Stimulated activated CD4-positive, alpha-beta T cell treated with anti-CD3 and anti-CD28 coated beads, Interleukin-1b, Interleukin-23, amount 100 ng/mL, for 48 hours (primary cell): ENCODE results near the gene FLNA.

ENCODE experiments used
- DNase-seq: peaks from one replicate; pipeline ENCODE4 v3.0.0-alpha.2; 2020

FLNA gene

DNA sequence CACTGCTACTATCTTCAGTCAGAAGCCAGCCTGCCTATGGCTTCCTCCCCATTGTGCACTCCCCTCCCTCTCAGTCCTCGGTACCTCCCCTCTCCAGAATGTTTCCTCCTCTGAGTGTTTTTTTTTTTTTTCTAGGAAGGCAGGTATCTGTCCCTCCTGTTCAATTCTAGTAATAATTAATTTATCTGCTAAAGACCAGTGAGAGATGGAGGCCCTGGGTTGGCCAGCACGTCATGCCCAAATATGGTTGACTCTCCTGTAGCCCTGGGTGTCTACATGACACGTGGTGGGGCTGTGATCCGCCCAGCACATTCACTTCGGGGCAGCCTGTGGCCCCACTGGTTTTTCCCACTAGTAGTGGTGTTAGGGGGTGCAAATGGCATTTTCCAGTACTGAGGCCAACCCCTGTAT is 1.8 kb downstream of the FLNA start:
- DNase-seq = peak; percentile 40

GRCh38 chrX:154371789-154372300 is 2.6 kb downstream of the FLNA start:
- DNase-seq = no peak

- peak; percentile 93 for DNase-seq
These were observed 3.2 kb downstream of the FLNA start for GRCh38 chrX:154371017-154371788.

DNA sequence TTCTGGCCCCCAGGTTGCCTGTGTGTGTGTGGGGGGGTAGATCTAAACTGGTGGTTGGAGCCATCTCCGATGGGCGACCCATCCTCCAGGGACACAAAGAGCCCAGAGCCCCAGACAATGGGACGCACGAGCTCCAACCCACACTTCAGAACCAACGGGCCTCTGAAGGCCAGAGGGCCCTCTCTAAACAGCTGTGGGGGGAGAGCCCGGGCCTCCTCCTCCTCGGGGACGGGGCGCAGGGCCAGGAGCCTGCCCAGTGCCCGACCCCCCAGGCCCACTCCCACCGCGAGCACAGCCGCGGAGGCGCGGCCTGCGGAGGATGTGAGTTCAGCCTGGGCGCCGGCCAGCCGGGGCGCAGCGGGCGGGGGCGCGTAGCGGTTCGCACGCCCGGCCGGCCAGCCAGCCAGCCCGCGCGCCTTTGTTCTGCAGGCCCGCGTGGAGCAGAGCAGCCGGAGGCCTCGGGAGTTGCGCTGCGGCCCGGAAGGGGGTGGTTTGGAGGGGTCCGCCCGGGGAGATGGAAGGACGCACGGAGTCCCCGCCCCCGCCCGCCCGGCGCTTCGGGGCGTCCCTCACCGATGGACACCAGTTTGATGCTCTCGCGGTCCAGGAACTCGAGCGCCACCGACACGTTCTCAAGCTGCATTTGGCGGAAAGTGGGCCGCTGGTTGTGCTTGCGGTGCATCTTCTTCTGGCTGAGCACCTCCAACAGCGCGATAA is 4.0 kb downstream of the FLNA start:
- no peak for DNase-seq

DNA sequence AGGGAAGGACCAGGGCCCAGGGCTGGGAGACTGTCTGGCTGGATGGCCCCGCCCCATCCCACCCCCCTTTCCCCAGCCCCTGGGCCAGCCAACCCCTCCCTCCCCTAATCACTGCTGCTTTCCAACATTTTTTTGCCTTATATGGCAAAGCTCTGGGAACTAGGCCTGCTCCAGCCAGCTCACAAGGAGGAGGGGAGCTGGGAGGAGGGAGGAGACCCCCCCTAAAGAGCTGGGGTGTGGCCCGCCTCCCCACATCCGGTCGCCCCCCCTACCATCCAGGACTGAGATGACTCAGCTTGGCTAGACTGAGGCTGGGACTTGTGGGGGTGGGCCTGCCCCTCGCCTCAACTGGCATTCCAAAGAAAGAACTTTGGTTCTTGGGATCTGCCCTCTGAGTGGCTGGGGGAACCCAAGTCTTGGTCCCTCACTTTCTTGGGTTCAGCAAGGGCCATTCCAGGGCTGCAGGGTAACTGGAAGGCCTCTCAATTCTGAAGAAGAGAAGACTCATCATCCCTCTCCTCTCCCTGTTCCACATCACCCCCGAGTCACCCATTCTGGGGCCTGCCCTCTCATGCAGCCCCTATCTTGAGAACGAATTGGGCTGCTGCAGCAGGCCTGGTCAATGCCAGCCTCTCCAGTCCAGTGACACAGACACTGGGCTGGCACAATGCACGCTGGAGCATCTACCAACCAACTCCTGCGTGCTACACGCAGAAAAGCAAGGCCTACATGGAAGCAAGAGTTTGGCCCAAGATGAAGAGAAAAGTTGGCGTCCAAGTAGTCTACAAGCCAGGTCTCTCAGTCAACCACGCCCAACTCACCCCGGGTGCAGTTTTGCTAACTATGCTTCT is 4.8 kb downstream of the FLNA start:
- DNase-seq = peak; percentile 69

- peak; percentile 93 for DNase-seq
These were observed 5.6 kb downstream of the FLNA start for GRCh38 chrX:154368630-154369448.

GRCh38 chrX:154367474-154368308 is 6.7 kb downstream of the FLNA start:
- no peak for DNase-seq

DNA sequence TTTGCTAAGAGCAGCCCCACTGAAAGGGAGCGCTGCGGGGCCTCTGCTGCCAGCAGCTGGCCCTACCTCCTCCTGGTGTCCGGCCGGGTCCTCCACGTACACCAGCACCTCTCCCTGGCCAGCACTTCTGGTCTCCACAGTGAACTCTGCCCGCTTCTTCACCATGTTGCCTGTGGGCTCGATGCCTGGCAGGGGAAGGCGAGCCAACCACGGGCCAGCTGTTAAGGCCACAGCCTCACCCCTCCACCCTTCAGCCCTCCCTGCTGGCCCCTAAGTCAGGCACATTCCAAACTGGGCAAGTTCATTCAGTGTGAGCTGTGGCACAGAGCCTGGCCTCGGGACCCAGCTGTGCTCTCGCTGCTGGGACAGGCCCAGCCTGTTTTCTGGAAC is 7.8 kb downstream of the FLNA start:
- no peak for DNase-seq

- no peak for DNase-seq
These were observed 8.3 kb downstream of the FLNA start for GRCh38 chrX:154365997-154366665.

GRCh38 chrX:154365052-154365600 is 9.3 kb downstream of the FLNA start:
- DNase-seq = no peak

- DNase-seq = no peak
These were observed 10.6 kb downstream of the FLNA start for GRCh38 chrX:154363706-154364439.

DNA sequence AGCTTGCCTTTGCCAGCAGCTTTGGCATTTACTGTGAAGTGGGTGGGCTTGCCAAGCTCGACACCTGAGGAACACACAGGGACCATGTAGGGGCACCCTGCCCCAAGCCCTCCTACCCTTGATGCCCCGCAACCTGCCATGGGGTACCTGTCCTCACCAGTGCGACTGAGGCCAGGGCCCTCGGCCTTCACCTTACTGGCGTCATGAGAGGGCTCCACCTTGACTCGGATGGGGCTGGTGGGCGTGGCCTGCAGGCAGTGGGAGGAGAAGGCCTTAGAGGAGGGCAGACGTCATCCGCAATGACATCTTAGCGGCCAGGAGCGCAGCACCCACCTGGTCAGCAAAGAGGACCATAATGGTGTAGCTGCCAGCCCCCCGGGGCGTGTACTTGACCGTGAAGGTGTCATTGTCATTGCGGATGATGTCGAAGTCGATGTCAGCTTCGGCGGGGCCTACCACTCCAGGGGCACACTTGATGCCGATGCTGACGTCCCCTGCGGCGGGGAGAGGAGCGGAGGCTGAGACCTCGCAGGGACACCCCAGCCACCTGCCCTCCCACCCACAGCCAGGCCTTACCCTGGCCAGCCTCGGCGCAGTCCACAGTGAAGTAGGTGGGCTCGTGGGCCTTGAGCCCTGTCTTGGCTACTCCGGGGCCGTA is 12.2 kb downstream of the FLNA start:
- DNase-seq = no peak

DNA sequence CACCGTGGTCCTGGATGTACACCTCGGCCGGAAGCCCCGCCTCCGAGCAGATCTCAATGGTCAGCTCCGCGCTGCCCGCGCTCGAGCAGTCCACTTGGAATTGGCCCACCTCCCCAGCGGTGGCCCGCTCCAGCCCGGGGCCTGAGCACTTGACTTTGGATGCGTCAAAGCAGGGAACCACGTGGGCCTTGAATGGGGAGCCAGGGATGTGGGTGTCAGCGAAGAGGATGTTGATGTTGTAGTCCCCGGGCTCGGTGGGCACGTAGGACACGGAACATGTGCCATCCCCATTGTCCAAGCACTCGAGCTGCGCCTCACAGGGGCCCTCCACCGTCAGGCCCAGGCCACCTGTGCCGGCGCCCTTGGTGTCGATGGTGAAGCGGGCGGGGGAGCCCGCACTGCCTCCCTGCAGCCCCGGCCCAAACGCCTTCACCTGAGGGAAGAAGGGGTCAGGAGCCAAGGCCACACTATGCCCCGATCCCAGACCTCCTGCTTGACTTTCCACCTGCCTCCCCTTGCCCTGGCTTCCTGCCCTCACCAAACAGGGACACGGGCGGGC is 14.2 kb downstream of the FLNA start:
- no peak for DNase-seq

- DNase-seq = no peak
These were observed 14.9 kb downstream of the FLNA start for GRCh38 chrX:154359362-154360154.

DNA sequence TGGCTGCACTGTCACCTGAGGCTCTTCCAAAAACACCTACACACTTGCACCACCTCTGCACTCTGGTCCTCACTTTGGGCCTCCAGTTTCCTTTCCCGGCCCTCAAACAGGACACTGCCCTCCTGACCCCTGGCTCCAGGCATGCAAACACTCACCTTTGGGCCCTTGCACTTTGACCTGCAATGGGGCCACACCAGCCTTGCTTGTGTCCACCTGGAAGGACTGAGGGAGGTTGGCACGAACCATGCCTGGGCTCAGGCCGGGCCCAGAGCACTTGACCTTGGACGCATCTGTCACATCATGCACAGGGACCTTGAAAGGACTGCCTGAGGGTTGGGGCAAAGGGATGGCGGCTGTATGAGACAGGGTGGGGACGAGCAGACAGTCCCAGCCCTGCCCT is 15.6 kb downstream of the FLNA start:
- DNase-seq = no peak

DNA sequence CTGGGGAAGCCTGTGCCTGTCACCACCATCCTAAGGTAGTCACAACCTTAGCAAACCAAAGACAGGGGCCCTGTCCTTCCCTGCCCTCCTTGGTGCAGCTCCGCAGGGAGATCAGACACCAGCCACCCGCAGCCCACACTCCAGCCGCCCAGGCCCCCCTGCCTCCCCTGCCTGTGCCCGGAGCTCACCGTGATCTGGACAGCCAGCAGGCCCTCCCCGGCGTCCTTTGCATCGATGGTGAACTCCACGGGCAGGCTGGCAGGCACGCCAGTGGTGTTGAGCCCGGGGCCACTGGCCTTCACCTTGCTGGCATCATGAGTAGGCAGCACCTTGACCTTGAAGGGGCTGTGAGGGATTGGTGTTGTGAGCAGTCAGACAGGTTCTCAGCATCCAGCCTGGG is 16.4 kb downstream of the FLNA start:
- no peak for DNase-seq

- DNase-seq = no peak
These were observed 17.2 kb downstream of the FLNA start for GRCh38 chrX:154357205-154357604.

DNA sequence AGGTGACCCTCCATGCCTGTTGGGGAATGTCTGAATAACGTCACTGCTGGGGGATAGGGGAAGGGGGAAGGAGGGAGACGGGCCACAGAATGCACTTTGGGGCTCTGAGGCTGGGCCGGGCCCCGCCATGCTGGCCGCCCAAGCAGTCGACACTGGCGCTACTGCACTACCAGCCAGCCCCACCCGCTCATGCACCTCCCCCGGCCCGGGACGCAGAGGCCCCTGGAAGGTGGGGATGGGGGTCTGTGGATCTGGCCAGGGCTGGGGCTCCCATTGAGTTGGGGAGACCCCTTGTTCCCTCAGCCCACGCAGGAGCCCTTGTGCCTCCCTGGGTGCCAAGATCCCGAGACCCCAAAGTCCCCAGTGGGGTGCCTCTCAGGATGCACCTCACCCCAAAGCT is 17.8 kb downstream of the FLNA start:
- DNase-seq = no peak
